ACHN (cell line): ENCODE measurements around the gene PSMA1.

Source experiments
- DNase-seq: peaks from one replicate; pipeline ENCODE4 v3.0.0-alpha.2; 2015
- in situ Hi-C: cut with HindIII; loops from 2 replicates; pipeline ENCODE4 v1.10.0; 2017; ENCODE audit warnings: low sequenced_read_pairs, low pct_ligation_motif_present, low pct_unique_long_range_greater_than_20kb

Gene PSMA1

GRCh38 chr11:14460147-14460546, 60.0 kb downstream of the PSMA1 start:
- in situ Hi-C loops: no loop called here
- DNase-seq: no peak

- no peak for DNase-seq
- in situ Hi-C loops: no loop called here
These were observed 61.8 kb downstream of the PSMA1 start for GRCh38 chr11:14458377-14458776.

- in situ Hi-C loops: no loop called here
- DNase-seq: no peak
These were observed 64.3 kb downstream of the PSMA1 start for GRCh38 chr11:14455648-14456430.
